HG03095 (cell line): ENCODE results near the gene KCNJ4.

Source experiments
- ATAC-seq: cut with Tn5 transposase; IDR thresholded peaks from one replicate; pipeline ENCODE4 v1.9.1; 2021; ENCODE audit warnings: moderate library complexity; ENCODE audit not compliant: unreplicated experiment

KCNJ4 gene

GRCh38 chr22:38455076-38455529 lies at the start of gene KCNJ4:
TSS of gene KCNJ4 (minus strand) at chr22:38455199. CDS start at chr22:38428132, 27,067 bp downstream.
- no peak for ATAC-seq

- no peak for ATAC-seq
These were observed 48.0 kb upstream of the KCNJ4 start for GRCh38 chr22:38503021-38503420.

- no peak for ATAC-seq
These were observed 47.0 kb upstream of the KCNJ4 start for GRCh38 chr22:38501797-38502672.

- ATAC-seq, result no peak
These were observed 42.9 kb upstream of the KCNJ4 start for GRCh38 chr22:38497869-38498268.

- no peak for ATAC-seq
These were observed 39.9 kb upstream of the KCNJ4 start for GRCh38 chr22:38494939-38495338.

- ATAC-seq, result no peak
These were observed 39.5 kb upstream of the KCNJ4 start for GRCh38 chr22:38494498-38494897.

- no peak for ATAC-seq
These were observed 36.8 kb upstream of the KCNJ4 start for GRCh38 chr22:38491707-38492348.

- no peak for ATAC-seq
These were observed 35.9 kb upstream of the KCNJ4 start for GRCh38 chr22:38490915-38491314.

GRCh38 chr22:38490475-38490874 lies 35.5 kb upstream of the KCNJ4 start:
- ATAC-seq, result no peak

GRCh38 chr22:38489561-38490145 lies 34.7 kb upstream of the KCNJ4 start:
- ATAC-seq, result no peak

- no peak for ATAC-seq
These were observed 34.1 kb upstream of the KCNJ4 start for GRCh38 chr22:38489142-38489541.

- ATAC-seq, result no peak
These were observed 32.9 kb upstream of the KCNJ4 start for GRCh38 chr22:38487946-38488345.

GRCh38 chr22:38485783-38486182 lies 30.8 kb upstream of the KCNJ4 start:
- ATAC-seq, result no peak

GRCh38 chr22:38484244-38484643 lies 29.2 kb upstream of the KCNJ4 start:
- ATAC-seq, result no peak

- no peak for ATAC-seq
These were observed 27.8 kb upstream of the KCNJ4 start for GRCh38 chr22:38482662-38483308.

- ATAC-seq, result no peak
These were observed 26.9 kb upstream of the KCNJ4 start for GRCh38 chr22:38481871-38482332.

GRCh38 chr22:38481162-38481870 lies 26.3 kb upstream of the KCNJ4 start:
- ATAC-seq, result no peak

GRCh38 chr22:38479096-38479837 lies 24.3 kb upstream of the KCNJ4 start:
- ATAC-seq, result no peak

GRCh38 chr22:38477585-38477984 lies 22.6 kb upstream of the KCNJ4 start:
- ATAC-seq, result no peak
